Liver (tissue), 9 donors: ENCODE measurements around the gene GUCY1B1. TPM values are rescaled to one million over a fixed set of nuclear protein-coding genes. Genes with fewer than 3 reads are reported as not detected.

ENCODE experiments used
- DNase-seq: peaks from one replicate; pipeline ENCODE4 v3.0.0-alpha.2; 2017; ENCODE audit warnings: low spot score
- H3K27ac ChIP-seq, 2 donors: one replicate each; pipeline ENCODE4 v1.7.0; 2013; ENCODE audit warnings: inconsistent platforms in 2 of 2, low read length in 2 of 2, control low read depth in 1 of 2, low read depth in 1 of 2, mild to moderate bottlenecking in 1 of 2
- H3K27me3 ChIP-seq, 4 donors: one replicate each; pipeline versions ENCODE4 v1.6.1 to v1.7.0; 2013; ENCODE audit warnings: low read length in 3 of 4, inconsistent platforms in 1 of 4, mild to moderate bottlenecking in 1 of 4, moderate library complexity in 1 of 4; ENCODE audit not compliant: control insufficient read depth in 4 of 4, insufficient read depth in 4 of 4
- H3K36me3 ChIP-seq, 4 donors: one replicate each; pipeline versions ENCODE4 v1.6.1 to v1.7.0; 2013; ENCODE audit warnings: low read length in 3 of 4, mild to moderate bottlenecking in 3 of 4, low read depth in 1 of 4, moderate library complexity in 1 of 4; ENCODE audit not compliant: control insufficient read depth in 4 of 4, insufficient read depth in 3 of 4
- H3K4me1 ChIP-seq, 4 donors: one replicate each; pipeline versions ENCODE4 v1.6.1 to v1.7.0; 2013; ENCODE audit warnings: low read length in 3 of 4, mild to moderate bottlenecking in 3 of 4, moderate library complexity in 1 of 4; ENCODE audit not compliant: control insufficient read depth in 4 of 4, insufficient read depth in 4 of 4
- H3K4me3 ChIP-seq, 3 donors: one replicate each; pipeline versions ENCODE4 v1.6.1 to v1.7.0; 2013; ENCODE audit warnings: low read length in 3 of 3, control low read depth in 1 of 3, low read depth in 1 of 3, mild to moderate bottlenecking in 1 of 3
- H3K9ac ChIP-seq, 2 donors: one replicate each; pipeline ENCODE4 v1.7.0; 2013; ENCODE audit warnings: low read length in 2 of 2, mild to moderate bottlenecking in 2 of 2, moderate library complexity in 2 of 2, control low read depth in 1 of 2, low read depth in 1 of 2
- H3K9me3 ChIP-seq, 4 donors: one replicate each; pipeline versions ENCODE4 v1.6.1 to v1.7.0; 2013; ENCODE audit warnings: low read length in 3 of 4; ENCODE audit not compliant: control insufficient read depth in 4 of 4
- CTCF ChIP-seq: fragments of 150-350 bp; IDR thresholded peaks from 2 replicates; pipeline ENCODE4 v1.5.1; 2017; ENCODE audit warnings: improper control_type of control experiment, low read depth, low read length; ENCODE audit not compliant: missing input control
- EGR1 ChIP-seq, 2 donors: IDR thresholded peaks; 2 replicates each; pipeline ENCODE4 v1.6.1; 2016 to 2018; ENCODE audit warnings: antibody characterized with exemption in 2 of 2, low read depth in 2 of 2
- FOXA1 ChIP-seq: IDR thresholded peaks from 2 replicates; pipeline ENCODE4 v1.6.1; 2016; ENCODE audit warnings: antibody characterized with exemption
- FOXA2 ChIP-seq: IDR thresholded peaks from 2 replicates; pipeline ENCODE4 v1.6.1; 2016; ENCODE audit warnings: antibody characterized with exemption
- GABPA ChIP-seq, 2 donors: IDR thresholded peaks in 1 of 2; conservative IDR thresholded peaks in 1 of 2; 2 replicates each; pipeline ENCODE4 v1.6.1; 2016; ENCODE audit warnings: antibody characterized with exemption in 2 of 2, mild to moderate bottlenecking in 1 of 2, moderate library complexity in 1 of 2
- HNF4A ChIP-seq, 2 donors: conservative IDR thresholded peaks; 2 replicates each; pipeline ENCODE4 v1.6.1; 2016; ENCODE audit warnings: antibody characterized with exemption in 2 of 2, mild to moderate bottlenecking in 2 of 2
- HNF4G ChIP-seq: IDR thresholded peaks from 2 replicates; pipeline ENCODE4 v1.6.1; 2016; ENCODE audit warnings: antibody characterized with exemption
- JUND ChIP-seq, 2 donors: IDR thresholded peaks; 2 replicates each; pipeline ENCODE4 v1.6.1; 2016; ENCODE audit warnings: antibody characterized with exemption in 2 of 2
- MAX ChIP-seq: IDR thresholded peaks from 2 replicates; pipeline ENCODE4 v1.6.1; 2016; ENCODE audit warnings: antibody characterized with exemption
- NR2F2 ChIP-seq: IDR thresholded peaks from 2 replicates; pipeline ENCODE4 v1.6.1; 2016; ENCODE audit warnings: antibody characterized with exemption
- RAD21 ChIP-seq, 2 donors: IDR thresholded peaks; 2 replicates each; pipeline ENCODE4 v1.6.1; 2016; ENCODE audit warnings: antibody characterized with exemption in 2 of 2, mild to moderate bottlenecking in 2 of 2
- REST ChIP-seq: IDR thresholded peaks from 2 replicates; pipeline ENCODE4 v1.6.1; 2016; ENCODE audit warnings: antibody characterized with exemption, mild to moderate bottlenecking
- RXRA ChIP-seq, 2 donors: IDR thresholded peaks; 2 replicates each; pipeline ENCODE4 v1.6.1; 2017 to 2018; ENCODE audit warnings: antibody characterized with exemption in 2 of 2, mild to moderate bottlenecking in 1 of 2
- SP1 ChIP-seq: IDR thresholded peaks from 2 replicates; pipeline ENCODE4 v1.6.1; 2018; ENCODE audit warnings: antibody characterized with exemption, mild to moderate bottlenecking
- TAF1 ChIP-seq: conservative IDR thresholded peaks from 2 replicates; pipeline ENCODE4 v1.6.1; 2016; ENCODE audit warnings: antibody characterized with exemption, mild to moderate bottlenecking
- YY1 ChIP-seq: IDR thresholded peaks from 2 replicates; pipeline ENCODE4 v1.6.1; 2016; ENCODE audit warnings: antibody characterized with exemption, mild to moderate bottlenecking
- WGBS: extraction: QIAGEN DNeasy Blood & Tissue Kit; methylation state at CpG from one replicate; pipeline ENCODE4 v1.1.7; 2013; 5-methylcytosine and 5-hydroxymethylcytosine counted together
- polyA plus RNA-seq, 2 donors: library from polyadenylated mRNA; stranded (reverse) in 1 of 2; unstranded in 1 of 2; fragments of 200-250 nt in 1 of 2; fragments of >200 nt in 1 of 2; fragmentation: Nextera tagmentation in 1 of 2; extraction: Ambion mirVana in 1 of 2; gene quantifications; one replicate each; pipeline versions ENCODE4 v1.2.1 to v1.2.3, GENCODE V29; 2013 to 2015
- total RNA-seq, 2 donors: library from RNA; depleted of rRNA; stranded (reverse); fragments of >200 nt; gene quantifications; one replicate each; pipeline ENCODE4 v1.2.3, GENCODE V29; 2014
- TF ChIP-seq, protein P1 (sequence below): IDR thresholded peaks from 2 replicates; pipeline ENCODE4 v1.6.1; 2016; ENCODE audit warnings: antibody characterized with exemption
- TF ChIP-seq, protein P2 (sequence below): IDR thresholded peaks from 2 replicates; pipeline ENCODE4 v1.6.1; 2016; ENCODE audit warnings: antibody characterized with exemption
- donor health status: healthy.
- donor health status: healthy.
- donor health status: healthy.
- donor health status: healthy.
- donor health status: healthy.

The GUCY1B1 gene
- total and polyA plus RNA-seq, 4 donors: 2.6 to 6.7 (median 3.8) TPM

- Histone ChIP-seq H3K4me3 (no peak overlapping the region), H3K36me3 (no peaks in the 10 kb centered on the region), H3K27me3 (no peaks in the 10 kb centered on the region), H3K4me1 (no peaks in the 10 kb centered on the region), H3K27ac (no peak overlapping the region), H3K9ac (no peak overlapping the region), H3K9me3 (no peaks in the 10 kb centered on the region)
- no peak for DNase-seq
- 86% methylated on average over 3 of the region's 3 CpGs for WGBS
- TF ChIP-seq, protein P1, sequence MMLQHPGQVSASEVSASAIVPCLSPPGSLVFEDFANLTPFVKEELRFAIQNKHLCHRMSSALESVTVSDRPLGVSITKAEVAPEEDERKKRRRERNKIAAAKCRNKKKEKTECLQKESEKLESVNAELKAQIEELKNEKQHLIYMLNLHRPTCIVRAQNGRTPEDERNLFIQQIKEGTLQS: no peak
- no peak for TF ChIP-seq YY1
- TF ChIP-seq GABPA (IDR thresholded peaks at IDR 0.05 in 1 of 2, conservative IDR thresholded peaks at IDR 0.05 in 1 of 2): no peak
- no peak for TF ChIP-seq FOXA2
- TF ChIP-seq RXRA (IDR thresholded peaks at IDR 0.05): no peak
- TF ChIP-seq FOXA1: no peak
- TF ChIP-seq, protein P2, sequence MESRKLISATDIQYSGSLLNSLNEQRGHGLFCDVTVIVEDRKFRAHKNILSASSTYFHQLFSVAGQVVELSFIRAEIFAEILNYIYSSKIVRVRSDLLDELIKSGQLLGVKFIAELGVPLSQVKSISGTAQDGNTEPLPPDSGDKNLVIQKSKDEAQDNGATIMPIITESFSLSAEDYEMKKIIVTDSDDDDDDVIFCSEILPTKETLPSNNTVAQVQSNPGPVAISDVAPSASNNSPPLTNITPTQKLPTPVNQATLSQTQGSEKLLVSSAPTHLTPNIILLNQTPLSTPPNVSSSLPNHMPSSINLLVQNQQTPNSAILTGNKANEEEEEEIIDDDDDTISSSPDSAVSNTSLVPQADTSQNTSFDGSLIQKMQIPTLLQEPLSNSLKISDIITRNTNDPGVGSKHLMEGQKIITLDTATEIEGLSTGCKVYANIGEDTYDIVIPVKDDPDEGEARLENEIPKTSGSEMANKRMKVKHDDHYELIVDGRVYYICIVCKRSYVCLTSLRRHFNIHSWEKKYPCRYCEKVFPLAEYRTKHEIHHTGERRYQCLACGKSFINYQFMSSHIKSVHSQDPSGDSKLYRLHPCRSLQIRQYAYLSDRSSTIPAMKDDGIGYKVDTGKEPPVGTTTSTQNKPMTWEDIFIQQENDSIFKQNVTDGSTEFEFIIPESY: no peak
- TF ChIP-seq REST: no peak
Measured at GRCh38 chr4:155734065-155734464, 24.8 kb upstream of the GUCY1B1 start.

DNA sequence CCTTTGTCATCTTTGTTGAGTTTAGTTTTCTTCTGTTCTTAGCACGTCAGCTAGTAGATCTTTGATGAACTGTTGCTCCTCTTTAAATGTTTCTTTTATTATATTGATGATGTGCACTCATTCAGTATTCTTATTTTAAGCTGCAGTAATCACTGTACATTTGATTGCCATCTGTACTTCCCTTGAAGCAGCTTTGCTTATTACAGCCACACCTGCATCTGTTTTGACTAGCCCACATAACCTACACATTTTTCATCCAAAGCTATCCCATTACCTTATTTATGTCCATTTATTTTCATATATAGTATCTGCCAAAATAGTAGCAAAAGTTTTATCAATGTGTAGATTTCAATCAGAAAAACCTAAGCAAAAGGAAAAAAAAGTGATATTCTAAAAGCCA, 23.9 kb upstream of the GUCY1B1 start:
- no peak for DNase-seq
- Histone ChIP-seq H3K4me1 (no peaks in the 10 kb centered on the region), H3K27me3 (no peaks in the 10 kb centered on the region), H3K9ac (no peak overlapping the region), H3K36me3 (no peaks in the 10 kb centered on the region), H3K9me3 (no peaks in the 10 kb centered on the region), H3K27ac (no peak overlapping the region), H3K4me3 (no peak overlapping the region)
- TF ChIP-seq GABPA (IDR thresholded peaks at IDR 0.05 in 1 of 2, conservative IDR thresholded peaks at IDR 0.05 in 1 of 2) (no peak), FOXA2 (no peak), HNF4A (conservative IDR thresholded peaks at IDR 0.05) (no peak), REST (no peak), FOXA1 (no peak), SP1 (no peak), RXRA (IDR thresholded peaks at IDR 0.05) (no peak), HNF4G (no peak), JUND (IDR thresholded peaks at IDR 0.05) (no peak), MAX (no peak), CTCF (no peak), NR2F2 (no peak), EGR1 (IDR thresholded peaks at IDR 0.05; ENCODE audit: low read depth in 2 of 2) (no peak), TAF1 (no peak), RAD21 (IDR thresholded peaks at IDR 0.05) (no peak), YY1 (no peak)
- TF ChIP-seq, protein P2: no peak
- TF ChIP-seq, protein P1: no peak
- 79% methylated on average over 1 of the region's 1 CpG for WGBS
